ACC112 (cell line): Measurements from ENCODE around the gene UBA7.
"Not testable (repeated sequence)": the region's sequence is repeated elsewhere in the genome, so short reads cannot be mapped to it uniquely, and the experiment has no call there.

Experiments used
- H2AFZ ChIP-seq: fragments of 200-600 bp; sonication (generic); one replicate; pipeline ENCODE4 v1.6.0; 2017; ENCODE audit warnings: antibody characterized with exemption, low read length; ENCODE audit not compliant: unreplicated experiment
- H3K27ac ChIP-seq: fragments of 200-600 bp; sonication (generic); 2 replicates; pipeline ENCODE4 v1.5.1; 2014; ENCODE audit warnings: low read depth, mild to moderate bottlenecking, antibody characterized with exemption, low read length, moderate library complexity
- H3K27me3 ChIP-seq: fragments of 200-600 bp; sonication (generic); 2 replicates; pipeline ENCODE4 v1.6.1; 2014; ENCODE audit warnings: mild to moderate bottlenecking, antibody characterized with exemption, low read length, moderate library complexity, mixed read lengths; ENCODE audit not compliant: insufficient read depth
- H3K36me3 ChIP-seq: fragments of 200-600 bp; sonication (generic); 2 replicates; pipeline ENCODE4 v1.6.1; 2016; ENCODE audit warnings: mild to moderate bottlenecking, antibody characterized with exemption, low read length, moderate library complexity, mixed read lengths; ENCODE audit not compliant: insufficient read depth
- H3K4me1 ChIP-seq: fragments of 200-600 bp; sonication (generic); one replicate; pipeline ENCODE4 v1.6.1; 2016; ENCODE audit warnings: low read length, mixed read lengths; ENCODE audit not compliant: insufficient read depth, unreplicated experiment, control insufficient read depth
- H3K4me3 ChIP-seq: fragments of 200-600 bp; sonication (generic); 2 replicates; pipeline ENCODE4 v1.5.1; 2014; ENCODE audit warnings: mild to moderate bottlenecking, low read depth, low read length
- H3K79me2 ChIP-seq: fragments of 200-600 bp; sonication (generic); one replicate; pipeline ENCODE4 v1.6.0; 2016; ENCODE audit warnings: low read length; ENCODE audit not compliant: control insufficient read depth, unreplicated experiment, insufficient read depth

UBA7 gene

GRCh38 chr3:49782277-49782676, 31.5 kb downstream of the UBA7 start:
- H3K79me2 ChIP-seq, result peaks cover 76% of the 10 kb centered on the region
- not testable (repeated sequence) for H3K27me3 ChIP-seq, H3K36me3 ChIP-seq

GRCh38 chr3:49781415-49782199, 32.1 kb downstream of the UBA7 start:
- Histone ChIP-seq H3K79me2 (peaks cover 81% of the 10 kb centered on the region), H3K27me3 (no peaks in the 10 kb centered on the region), H3K27ac (no peak overlapping the region), H3K36me3 (peaks cover 3% of the 10 kb centered on the region; the same call in 1 of the 2 replicates), H3K4me1 (peaks cover 4% of the 10 kb centered on the region), H3K4me3 (no peak overlapping the region), H2AFZ (no peak overlapping the region)

More at GRCh38 chr3:49782277-49782676, 31.5 kb downstream of the UBA7 start:
- not testable (repeated sequence) for H2AFZ ChIP-seq, H3K27ac ChIP-seq, H3K4me3 ChIP-seq, H3K4me1 ChIP-seq

- not testable (repeated sequence) for H3K27ac ChIP-seq, H3K4me3 ChIP-seq, H3K27me3 ChIP-seq, H3K36me3 ChIP-seq, H2AFZ ChIP-seq, H3K4me1 ChIP-seq
- peaks cover 83% of the 10 kb centered on the region for H3K79me2 ChIP-seq
These were observed 32.8 kb downstream of the UBA7 start for GRCh38 chr3:49780975-49781365.

GRCh38 chr3:49780080-49780974, 33.4 kb downstream of the UBA7 start:
- Histone ChIP-seq H3K27me3 (no peaks in the 10 kb centered on the region), H3K4me3 (no peak overlapping the region), H3K4me1 (peaks cover 4% of the 10 kb centered on the region), H2AFZ (no peak overlapping the region), H3K36me3 (peaks cover 3% of the 10 kb centered on the region; the same call in 1 of the 2 replicates), H3K79me2 (peaks cover 79% of the 10 kb centered on the region), H3K27ac (no peak overlapping the region)

GRCh38 chr3:49779358-49780079, 34.2 kb downstream of the UBA7 start:
- Histone ChIP-seq H3K79me2 (peaks cover 78% of the 10 kb centered on the region), H2AFZ (no peak overlapping the region), H3K27me3 (no peaks in the 10 kb centered on the region), H3K27ac (no peak overlapping the region), H3K4me3 (no peak overlapping the region), H3K4me1 (peaks cover 6% of the 10 kb centered on the region), H3K36me3 (peaks cover 3% of the 10 kb centered on the region; the same call in 1 of the 2 replicates)

- H3K27me3 ChIP-seq, H3K4me3 ChIP-seq, H3K4me1 ChIP-seq, H2AFZ ChIP-seq, H3K36me3 ChIP-seq, H3K27ac ChIP-seq: not testable (repeated sequence)
- H3K79me2 ChIP-seq, result peaks cover 70% of the 10 kb centered on the region
These were observed 37.7 kb downstream of the UBA7 start for GRCh38 chr3:49776101-49776500.

GRCh38 chr3:49775538-49775937, 38.2 kb downstream of the UBA7 start:
- peaks cover 67% of the 10 kb centered on the region for H3K79me2 ChIP-seq
- no peak overlapping the region for H3K27ac ChIP-seq

GRCh38 chr3:49772703-49773102, 41.0 kb downstream of the UBA7 start:
- no peak overlapping the region for H3K4me3 ChIP-seq
- peaks cover 4% of the 10 kb centered on the region for H3K36me3 ChIP-seq
- no peaks in the 10 kb centered on the region for H3K27me3 ChIP-seq
- no peak overlapping the region for H2AFZ ChIP-seq
- H3K4me1 ChIP-seq, result peaks cover 9% of the 10 kb centered on the region
- peaks cover 64% of the 10 kb centered on the region for H3K79me2 ChIP-seq
- no peak overlapping the region for H3K27ac ChIP-seq

More at GRCh38 chr3:49775538-49775937, 38.2 kb downstream of the UBA7 start:
- H2AFZ ChIP-seq, result no peak overlapping the region
- peaks cover 3% of the 10 kb centered on the region for H3K36me3 ChIP-seq
- peaks cover 9% of the 10 kb centered on the region for H3K4me1 ChIP-seq
- no peak overlapping the region for H3K4me3 ChIP-seq
- H3K27me3 ChIP-seq, result no peaks in the 10 kb centered on the region

GRCh38 chr3:49771340-49771938, 42.3 kb downstream of the UBA7 start:
- Histone ChIP-seq H3K4me3 (no peak overlapping the region), H3K27me3 (no peaks in the 10 kb centered on the region), H3K79me2 (peaks cover 56% of the 10 kb centered on the region), H3K27ac (no peak overlapping the region), H3K36me3 (peaks cover 4% of the 10 kb centered on the region), H3K4me1 (peaks cover 9% of the 10 kb centered on the region), H2AFZ (no peak overlapping the region)

- H3K4me3 ChIP-seq, result no peak overlapping the region
- H3K36me3 ChIP-seq, result peaks cover 6% of the 10 kb centered on the region
- no peak overlapping the region for H3K27ac ChIP-seq
- H3K79me2 ChIP-seq, result peaks cover 56% of the 10 kb centered on the region
- peaks cover 6% of the 10 kb centered on the region for H3K4me1 ChIP-seq
- H3K27me3 ChIP-seq, result no peaks in the 10 kb centered on the region
- H2AFZ ChIP-seq, result no peak overlapping the region
These were observed 43.8 kb downstream of the UBA7 start for GRCh38 chr3:49769926-49770325.
